ENCODE results near the gene CCN2. TPM values are rescaled to one million over a fixed set of nuclear protein-coding genes. Genes with fewer than 3 reads are reported as not detected.
A peak's percentile ranks its signal among the peaks of the same experiment; 100 is the strongest.

The CCN2 gene
- total RNA-seq, 1 donor from 2014 or later = 1,253 TPM

DNA sequence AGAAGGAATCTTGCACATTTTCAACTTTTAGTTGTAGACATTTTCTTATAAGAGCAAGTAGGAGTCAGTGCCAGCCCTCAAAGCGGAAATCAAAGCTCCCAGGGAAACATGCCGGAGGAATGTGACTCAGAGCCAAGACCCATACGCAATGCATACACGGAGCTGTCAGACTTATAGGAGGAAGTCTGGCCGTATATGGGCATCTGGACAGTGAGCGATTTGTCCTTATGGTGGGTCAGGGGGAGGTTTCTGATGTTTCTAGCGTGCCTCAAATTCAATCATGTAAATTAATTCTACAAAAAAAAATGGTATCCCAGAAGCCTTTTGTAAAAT, 3.6 kb upstream of the CCN2 start:
- Histone ChIP-seq H3K9ac (ENCODE audit: low read length) (peak overlapping the region; percentile 66), H3K4me1 (ENCODE audit: insufficient read depth, low read length) (peaks cover 35% of the 10 kb centered on the region), H3K9me3 (ENCODE audit: insufficient read depth, low read depth, low read length) (no peaks in the 10 kb centered on the region), H3K27me3 (ENCODE audit: insufficient read depth, low read length) (no peaks in the 10 kb centered on the region), H3K27ac (ENCODE audit: low read depth, low read length) (peak overlapping the region; percentile 91), H4K20me1 (ENCODE audit: insufficient read depth, low read length) (peaks cover 8% of the 10 kb centered on the region), H3K4me3 (ENCODE audit: insufficient read depth, low read depth, low read length) (peak overlapping the region; percentile 21), H2AFZ (ENCODE audit: low read depth, low read length) (no peak overlapping the region), H3K4me2 (ENCODE audit: low read length) (peak overlapping the region; percentile 73), H3K36me3 (ENCODE audit: insufficient read depth, low read length) (peaks cover 2% of the 10 kb centered on the region), H3K79me2 (ENCODE audit: insufficient read depth, low read length) (peaks cover 10% of the 10 kb centered on the region)
- Mint-ChIP-seq H3K4me3 (ENCODE audit: unreplicated experiment) (no peak overlapping the region), H3K4me1 (ENCODE audit: low read depth, unreplicated experiment) (peaks cover 43% of the 10 kb centered on the region), H3K36me3 (ENCODE audit: low read depth, unreplicated experiment) (peaks cover 8% of the 10 kb centered on the region), H3K27me3 (ENCODE audit: low read depth, unreplicated experiment) (no peaks in the 10 kb centered on the region), H3K27ac (ENCODE audit: unreplicated experiment) (peak overlapping the region; percentile 99), H3K9me3 (ENCODE audit: unreplicated experiment) (no peaks in the 10 kb centered on the region)
- TF ChIP-seq EZH2 (IDR thresholded peaks at IDR 0.05; ENCODE audit: insufficient read depth, low read length) = no peak
- TF ChIP-seq, protein P1, sequence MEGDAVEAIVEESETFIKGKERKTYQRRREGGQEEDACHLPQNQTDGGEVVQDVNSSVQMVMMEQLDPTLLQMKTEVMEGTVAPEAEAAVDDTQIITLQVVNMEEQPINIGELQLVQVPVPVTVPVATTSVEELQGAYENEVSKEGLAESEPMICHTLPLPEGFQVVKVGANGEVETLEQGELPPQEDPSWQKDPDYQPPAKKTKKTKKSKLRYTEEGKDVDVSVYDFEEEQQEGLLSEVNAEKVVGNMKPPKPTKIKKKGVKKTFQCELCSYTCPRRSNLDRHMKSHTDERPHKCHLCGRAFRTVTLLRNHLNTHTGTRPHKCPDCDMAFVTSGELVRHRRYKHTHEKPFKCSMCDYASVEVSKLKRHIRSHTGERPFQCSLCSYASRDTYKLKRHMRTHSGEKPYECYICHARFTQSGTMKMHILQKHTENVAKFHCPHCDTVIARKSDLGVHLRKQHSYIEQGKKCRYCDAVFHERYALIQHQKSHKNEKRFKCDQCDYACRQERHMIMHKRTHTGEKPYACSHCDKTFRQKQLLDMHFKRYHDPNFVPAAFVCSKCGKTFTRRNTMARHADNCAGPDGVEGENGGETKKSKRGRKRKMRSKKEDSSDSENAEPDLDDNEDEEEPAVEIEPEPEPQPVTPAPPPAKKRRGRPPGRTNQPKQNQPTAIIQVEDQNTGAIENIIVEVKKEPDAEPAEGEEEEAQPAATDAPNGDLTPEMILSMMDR (IDR thresholded peaks at IDR 0.05; ENCODE audit: insufficient read depth, low read depth, low read length) = no peak
- DNase-seq (ENCODE audit: low read depth) = peak; percentile 99
- FAIRE-seq = peak; percentile 93

DNA sequence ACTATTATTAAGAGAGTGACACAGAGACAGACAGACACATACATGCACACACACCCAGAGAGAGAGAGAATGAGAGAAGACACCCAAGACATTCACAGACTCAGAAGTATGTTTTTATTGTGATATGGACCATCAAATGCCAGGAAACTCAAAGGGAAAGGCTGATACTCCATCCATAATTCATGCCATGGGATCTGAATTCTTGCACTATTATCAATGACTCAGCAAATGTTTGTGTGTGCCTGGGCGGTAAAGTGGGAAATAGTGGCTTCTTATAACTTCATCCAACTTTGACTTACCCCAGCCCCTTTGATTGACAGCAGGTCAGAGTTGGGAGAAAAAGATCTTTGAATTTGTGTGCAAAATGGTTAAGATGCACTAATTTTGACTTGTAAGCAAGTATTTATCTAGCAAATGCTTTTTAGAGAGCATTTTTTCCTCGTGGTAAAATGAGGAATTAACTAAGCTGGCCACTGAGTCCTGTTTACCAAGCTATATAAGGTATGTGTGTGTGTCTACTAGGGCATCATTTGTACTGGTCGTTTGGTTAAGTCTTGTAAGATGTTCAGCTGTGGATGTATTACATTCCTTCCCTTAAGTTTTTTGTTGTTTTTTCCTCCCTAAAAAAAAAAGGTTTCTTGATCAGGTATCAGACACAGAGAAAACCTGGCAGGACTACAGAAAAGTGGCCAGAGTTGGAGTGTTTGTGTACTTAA, 3.0 kb upstream of the CCN2 start:
- FAIRE-seq = peak; percentile 79
- Histone ChIP-seq H3K36me3 (ENCODE audit: insufficient read depth, low read length) (peaks cover 7% of the 10 kb centered on the region), H2AFZ (ENCODE audit: low read depth, low read length) (no peak overlapping the region), H3K27me3 (ENCODE audit: insufficient read depth, low read length) (no peaks in the 10 kb centered on the region), H4K20me1 (ENCODE audit: insufficient read depth, low read length) (peaks cover 13% of the 10 kb centered on the region), H3K27ac (ENCODE audit: low read depth, low read length) (peak overlapping the region; percentile 91), H3K9me3 (ENCODE audit: insufficient read depth, low read depth, low read length) (no peaks in the 10 kb centered on the region), H3K4me1 (ENCODE audit: insufficient read depth, low read length) (peaks cover 35% of the 10 kb centered on the region), H3K4me2 (ENCODE audit: low read length) (peak overlapping the region; percentile 73), H3K9ac (ENCODE audit: low read length) (peak overlapping the region; percentile 66), H3K4me3 (ENCODE audit: insufficient read depth, low read depth, low read length) (peak overlapping the region; percentile 21), H3K79me2 (ENCODE audit: insufficient read depth, low read length) (peaks cover 16% of the 10 kb centered on the region)
- Mint-ChIP-seq H3K4me1 (ENCODE audit: low read depth, unreplicated experiment) (peaks cover 43% of the 10 kb centered on the region), H3K36me3 (ENCODE audit: low read depth, unreplicated experiment) (peaks cover 10% of the 10 kb centered on the region), H3K27me3 (ENCODE audit: low read depth, unreplicated experiment) (no peaks in the 10 kb centered on the region), H3K27ac (ENCODE audit: unreplicated experiment) (peak overlapping the region; percentile 99), H3K4me3 (ENCODE audit: unreplicated experiment) (no peak overlapping the region), H3K9me3 (ENCODE audit: unreplicated experiment) (no peaks in the 10 kb centered on the region)
- TF ChIP-seq EZH2 (IDR thresholded peaks at IDR 0.05; ENCODE audit: insufficient read depth, low read length) = no peak
- TF ChIP-seq, protein P1 (IDR thresholded peaks at IDR 0.05; ENCODE audit: insufficient read depth, low read depth, low read length) = no peak
- peak; percentile 79 for DNase-seq (ENCODE audit: low read depth)

DNA sequence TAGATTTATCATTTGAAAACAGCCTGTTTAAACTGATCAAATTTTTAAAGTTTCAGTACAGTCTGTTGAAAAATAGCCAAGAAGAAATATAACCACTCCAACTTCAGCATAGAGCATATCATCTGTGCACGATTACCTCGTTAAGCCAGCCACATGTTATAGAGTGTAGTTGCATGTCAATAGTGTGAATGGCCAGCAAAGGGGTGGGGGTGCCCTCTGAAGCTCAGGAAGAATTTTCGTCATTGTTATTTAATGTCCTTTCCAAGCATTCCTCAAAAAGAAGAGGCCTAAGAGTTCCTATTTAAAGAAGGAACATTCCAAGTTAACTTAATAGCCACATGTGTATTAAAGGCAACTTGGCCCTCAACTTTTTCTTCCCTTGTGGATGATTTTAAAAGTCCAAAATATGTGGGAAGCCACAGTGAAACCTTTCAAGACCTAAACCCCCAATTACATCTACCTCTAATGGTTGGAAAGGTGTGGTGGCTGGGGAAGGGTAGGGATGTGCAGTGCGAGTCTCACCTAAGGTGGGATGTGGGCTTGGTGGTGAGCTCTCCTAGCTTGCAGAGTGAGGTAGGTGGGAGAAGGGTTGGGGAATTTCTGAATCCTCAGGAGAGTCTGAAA, 1.8 kb upstream of the CCN2 start:
- no peak for FAIRE-seq
- Histone ChIP-seq H3K4me2 (ENCODE audit: low read length) (no peak overlapping the region), H3K27ac (ENCODE audit: low read depth, low read length) (peak overlapping the region; percentile 91), H3K4me3 (ENCODE audit: insufficient read depth, low read depth, low read length) (no peak overlapping the region), H3K9ac (ENCODE audit: low read length) (peak overlapping the region; percentile 11), H3K36me3 (ENCODE audit: insufficient read depth, low read length) (peaks cover 9% of the 10 kb centered on the region), H2AFZ (ENCODE audit: low read depth, low read length) (no peak overlapping the region), H4K20me1 (ENCODE audit: insufficient read depth, low read length) (peaks cover 25% of the 10 kb centered on the region), H3K27me3 (ENCODE audit: insufficient read depth, low read length) (no peaks in the 10 kb centered on the region), H3K79me2 (ENCODE audit: insufficient read depth, low read length) (peaks cover 23% of the 10 kb centered on the region), H3K4me1 (ENCODE audit: insufficient read depth, low read length) (peaks cover 35% of the 10 kb centered on the region), H3K9me3 (ENCODE audit: insufficient read depth, low read depth, low read length) (no peaks in the 10 kb centered on the region)
- Mint-ChIP-seq H3K4me1 (ENCODE audit: low read depth, unreplicated experiment) (peaks cover 42% of the 10 kb centered on the region), H3K4me3 (ENCODE audit: unreplicated experiment) (no peak overlapping the region), H3K9me3 (ENCODE audit: unreplicated experiment) (no peaks in the 10 kb centered on the region), H3K27me3 (ENCODE audit: low read depth, unreplicated experiment) (no peaks in the 10 kb centered on the region), H3K27ac (ENCODE audit: unreplicated experiment) (peak overlapping the region; percentile 99), H3K36me3 (ENCODE audit: low read depth, unreplicated experiment) (peaks cover 14% of the 10 kb centered on the region)
- DNase-seq (ENCODE audit: low read depth) = no peak
- TF ChIP-seq, protein P1 (IDR thresholded peaks at IDR 0.05; ENCODE audit: insufficient read depth, low read depth, low read length) = no peak
- no peak for TF ChIP-seq EZH2 (IDR thresholded peaks at IDR 0.05; ENCODE audit: insufficient read depth, low read length)
